Fibroblast of lung (primary cell): ENCODE data around the gene ZFYVE27. TPM values are rescaled to one million over a fixed set of nuclear protein-coding genes. Genes with fewer than 3 reads are reported as not detected.

ENCODE experiments used
- DNase-seq, 2 donors: peaks; one replicate each; pipeline versions ENCODE4 v3.0.0 to v3.0.0-alpha.2; 2010; ENCODE audit warnings: low read depth in 2 of 2
- H2AFZ ChIP-seq: 2 replicates; pipeline ENCODE4 v1.5.1; 2012; ENCODE audit warnings: low read length, control low read depth, inconsistent platforms
- H3K27ac ChIP-seq: 2 replicates; pipeline ENCODE4 v1.5.1; 2011; ENCODE audit warnings: low read length, control low read depth; ENCODE audit not compliant: insufficient read depth
- H3K27me3 ChIP-seq: 2 replicates; pipeline ENCODE4 v1.5.1; 2011; ENCODE audit warnings: mild to moderate bottlenecking, low read length; ENCODE audit not compliant: control insufficient read depth, insufficient read depth
- H3K36me3 ChIP-seq: 2 replicates; pipeline ENCODE4 v1.5.1; 2011; ENCODE audit warnings: low read length; ENCODE audit not compliant: control insufficient read depth, insufficient read depth
- H3K4me1 ChIP-seq: 2 replicates; pipeline ENCODE4 v1.5.1; 2011; ENCODE audit warnings: low read length; ENCODE audit not compliant: control insufficient read depth, insufficient read depth; ENCODE audit errors: extremely low read depth
- H3K4me2 ChIP-seq: 2 replicates; pipeline ENCODE4 v1.5.1; 2011; ENCODE audit warnings: low read length, control low read depth; ENCODE audit not compliant: insufficient read depth; ENCODE audit errors: extremely low read depth
- H3K4me3 ChIP-seq, 4 experiments: fragments of 200-600 bp in 1 of 4; sonication (generic) in 1 of 4; replicated peaks in 1 of 4; 2 replicates each; pipeline ENCODE4 v1.5.1; 2011 to 2016; ENCODE audit warnings: low read length in 4 of 4, low read depth in 3 of 4, mild to moderate bottlenecking in 3 of 4, control low read depth in 2 of 4, inconsistent platforms in 1 of 4, mixed read lengths in 1 of 4; ENCODE audit not compliant: insufficient read depth in 1 of 4; ENCODE audit errors: control extremely low read depth in 1 of 4
- H3K79me2 ChIP-seq: 2 replicates; pipeline ENCODE4 v1.5.1; 2012; ENCODE audit warnings: mild to moderate bottlenecking, low read length, inconsistent platforms; ENCODE audit not compliant: control insufficient read depth, insufficient read depth
- H3K9ac ChIP-seq: 2 replicates; pipeline ENCODE4 v1.5.1; 2011; ENCODE audit warnings: mild to moderate bottlenecking, low read length, control low read depth; ENCODE audit not compliant: insufficient read depth
- H3K9me3 ChIP-seq: 2 replicates; pipeline ENCODE4 v1.5.1; 2012; ENCODE audit warnings: low read depth, low read length; ENCODE audit not compliant: control insufficient read depth, insufficient read depth
- H4K20me1 ChIP-seq: 2 replicates; pipeline ENCODE4 v1.5.1; 2011; ENCODE audit warnings: low read length; ENCODE audit not compliant: control insufficient read depth, insufficient read depth; ENCODE audit errors: extremely low read depth
- EZH2 ChIP-seq: IDR thresholded peaks from 2 replicates; pipeline ENCODE4 v1.5.1; 2012; ENCODE audit warnings: low read length, control low read depth, mild to moderate bottlenecking; ENCODE audit errors: missing control alignments
- polyA plus RNA-seq, 2 donors: library from polyadenylated mRNA; depleted of rRNA in 1 of 2; stranded (reverse) in 1 of 2; unstranded in 1 of 2; fragments of >200 nt; gene quantifications; 2 replicates each; pipeline ENCODE4 v1.2.1, GENCODE V29; 2011 to 2012; ENCODE audit warnings: missing spikeins in 1 of 2
- total RNA-seq: library from RNA; depleted of rRNA; stranded (reverse); fragments of >200 nt; gene quantifications from 2 replicates; pipeline ENCODE4 v1.2.1, GENCODE V29; 2014
- TF ChIP-seq, protein P1 (sequence below), 2 donors: IDR thresholded peaks in 1 of 2; conservative IDR thresholded peaks in 1 of 2; 1 replicate in 1 of 2; 2 replicates in 1 of 2; pipeline ENCODE4 v1.5.1; 2011 to 2012; ENCODE audit warnings: low read length in 2 of 2, control low read depth in 1 of 2, inconsistent platforms in 1 of 2, low read depth in 1 of 2, mild to moderate bottlenecking in 1 of 2

The ZFYVE27 gene
- total and polyA plus RNA-seq, 2 donors (not counting 1 experiment from before 2014, with no cell fraction given): 8.3 to 22.1 TPM

DNA sequence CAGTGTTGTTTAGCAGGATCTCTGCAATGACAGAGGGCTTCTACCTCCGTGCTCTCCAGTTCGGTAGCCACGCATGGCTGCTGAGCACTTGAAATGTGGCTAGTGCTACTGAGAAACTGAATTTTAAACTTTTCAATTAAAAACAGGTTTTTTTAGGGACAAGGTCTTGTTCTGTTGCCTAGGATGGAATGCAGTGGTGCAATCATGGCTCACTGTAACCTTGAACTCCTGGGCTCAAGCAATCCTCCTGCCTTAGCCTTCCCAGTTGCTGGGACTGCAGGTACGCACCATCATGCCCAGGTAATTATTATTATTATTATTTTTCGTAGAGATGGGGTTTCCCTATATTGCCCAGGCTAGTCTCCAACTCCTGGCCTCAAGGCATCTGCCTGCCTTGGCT, 48.3 kb downstream of the ZFYVE27 start:
- Histone ChIP-seq H4K20me1 (no peaks in the 10 kb centered on the region), H3K79me2 (no peaks in the 10 kb centered on the region), H2AFZ (no peak overlapping the region), H3K9me3 (no peaks in the 10 kb centered on the region), H3K27ac (no peak overlapping the region), H3K4me1 (no peaks in the 10 kb centered on the region), H3K4me3 (no peak overlapping the region), H3K4me2 (no peak overlapping the region), H3K36me3 (no peaks in the 10 kb centered on the region), H3K27me3 (peaks cover 6% of the 10 kb centered on the region), H3K9ac (no peak overlapping the region)
- no peak for DNase-seq
- TF ChIP-seq, protein P1, sequence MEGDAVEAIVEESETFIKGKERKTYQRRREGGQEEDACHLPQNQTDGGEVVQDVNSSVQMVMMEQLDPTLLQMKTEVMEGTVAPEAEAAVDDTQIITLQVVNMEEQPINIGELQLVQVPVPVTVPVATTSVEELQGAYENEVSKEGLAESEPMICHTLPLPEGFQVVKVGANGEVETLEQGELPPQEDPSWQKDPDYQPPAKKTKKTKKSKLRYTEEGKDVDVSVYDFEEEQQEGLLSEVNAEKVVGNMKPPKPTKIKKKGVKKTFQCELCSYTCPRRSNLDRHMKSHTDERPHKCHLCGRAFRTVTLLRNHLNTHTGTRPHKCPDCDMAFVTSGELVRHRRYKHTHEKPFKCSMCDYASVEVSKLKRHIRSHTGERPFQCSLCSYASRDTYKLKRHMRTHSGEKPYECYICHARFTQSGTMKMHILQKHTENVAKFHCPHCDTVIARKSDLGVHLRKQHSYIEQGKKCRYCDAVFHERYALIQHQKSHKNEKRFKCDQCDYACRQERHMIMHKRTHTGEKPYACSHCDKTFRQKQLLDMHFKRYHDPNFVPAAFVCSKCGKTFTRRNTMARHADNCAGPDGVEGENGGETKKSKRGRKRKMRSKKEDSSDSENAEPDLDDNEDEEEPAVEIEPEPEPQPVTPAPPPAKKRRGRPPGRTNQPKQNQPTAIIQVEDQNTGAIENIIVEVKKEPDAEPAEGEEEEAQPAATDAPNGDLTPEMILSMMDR (conservative IDR thresholded peaks at IDR 0.05 in 1 of 2, IDR thresholded peaks at IDR 0.05 in 1 of 2; ENCODE audit: low read depth in 1 of 2, low read length in 2 of 2): no peak
- no peak for TF ChIP-seq EZH2

DNA sequence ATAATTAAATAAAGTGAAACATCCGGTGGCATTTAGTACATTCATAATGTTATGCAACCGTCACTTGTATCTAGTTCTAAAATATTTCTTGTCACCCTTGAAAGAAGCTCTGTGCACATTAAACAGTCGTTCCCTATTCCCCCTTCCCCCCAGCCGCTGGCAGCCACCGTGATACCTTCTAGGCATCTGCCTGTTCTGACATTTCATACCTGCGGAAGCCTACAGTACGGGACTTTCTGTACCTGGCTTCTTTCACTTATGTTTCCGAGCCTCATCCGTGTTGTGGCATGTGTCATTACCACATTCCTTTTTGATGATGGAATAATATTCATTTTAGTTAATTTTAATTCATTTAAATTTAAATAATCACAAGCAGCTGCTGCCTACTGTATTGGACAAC, 48.8 kb downstream of the ZFYVE27 start:
- H3K4me2 ChIP-seq: no peak overlapping the region

DNA sequence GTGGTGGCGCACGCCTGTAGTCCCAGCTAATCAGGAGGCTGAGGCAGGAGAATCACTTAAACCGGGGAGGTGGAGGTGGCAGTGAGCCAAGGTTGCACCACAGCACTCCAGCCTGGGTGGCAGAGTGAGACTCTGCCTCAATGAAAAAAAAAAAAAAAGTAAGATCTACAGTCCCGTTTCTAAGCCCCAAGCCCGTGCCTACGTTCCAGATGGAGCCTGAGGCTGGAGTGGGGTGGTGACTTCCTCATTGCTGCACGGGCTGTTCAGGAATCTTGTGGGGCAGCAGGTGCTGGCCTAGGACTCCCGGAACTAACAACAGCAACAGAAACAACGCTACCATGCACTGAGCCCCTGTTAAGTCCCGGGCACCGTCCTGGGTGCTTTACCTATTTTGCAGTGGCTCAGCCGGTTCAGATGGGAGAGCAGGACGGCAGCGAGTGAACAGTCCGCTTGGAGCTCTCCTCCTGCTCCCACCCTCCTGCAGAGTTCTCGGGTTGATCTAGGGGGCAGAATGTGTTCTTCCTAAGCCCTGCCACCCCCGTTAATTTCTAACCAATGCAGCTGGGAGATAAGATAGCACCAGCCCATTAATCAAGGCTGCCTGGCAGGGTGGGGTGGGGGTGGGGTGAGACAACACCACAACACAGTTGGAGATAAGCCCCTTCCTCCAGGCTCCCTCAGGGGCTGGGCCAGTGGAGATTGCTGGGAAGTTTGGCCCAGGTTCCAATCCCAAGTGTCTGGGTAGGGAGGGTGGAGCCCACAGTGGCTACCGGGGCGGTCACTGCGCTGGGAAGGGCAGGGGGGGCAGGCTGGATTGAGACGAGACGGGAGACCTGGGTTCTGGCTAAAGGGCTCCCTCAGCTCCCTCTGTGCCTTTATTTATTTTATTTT, 51.9 kb downstream of the ZFYVE27 start:
- peak in 1 of 2 donors; percentile 51 for DNase-seq
- Histone ChIP-seq H3K27ac (no peak overlapping the region), H3K36me3 (no peaks in the 10 kb centered on the region), H3K9me3 (no peaks in the 10 kb centered on the region), H3K79me2 (no peaks in the 10 kb centered on the region), H3K4me2 (no peak overlapping the region), H3K4me3 (no peak overlapping the region), H4K20me1 (no peaks in the 10 kb centered on the region), H3K4me1 (no peaks in the 10 kb centered on the region), H3K9ac (no peak overlapping the region), H2AFZ (no peak overlapping the region), H3K27me3 (peaks cover 4% of the 10 kb centered on the region)
- TF ChIP-seq EZH2: no peak
- TF ChIP-seq, protein P1 (conservative IDR thresholded peaks at IDR 0.05 in 1 of 2, IDR thresholded peaks at IDR 0.05 in 1 of 2; ENCODE audit: low read depth in 1 of 2, low read length in 2 of 2): no peak

More for the DNA sequence above, 48.8 kb downstream of the ZFYVE27 start:
- Histone ChIP-seq H3K4me1 (no peaks in the 10 kb centered on the region), H3K9me3 (no peaks in the 10 kb centered on the region), H3K27me3 (peaks cover 4% of the 10 kb centered on the region), H3K4me3 (no peak overlapping the region), H3K27ac (no peak overlapping the region), H3K9ac (no peak overlapping the region), H3K79me2 (no peaks in the 10 kb centered on the region), H2AFZ (no peak overlapping the region), H4K20me1 (no peaks in the 10 kb centered on the region), H3K36me3 (no peaks in the 10 kb centered on the region)
- DNase-seq: no peak
- no peak for TF ChIP-seq EZH2
- TF ChIP-seq, protein P1 (conservative IDR thresholded peaks at IDR 0.05 in 1 of 2, IDR thresholded peaks at IDR 0.05 in 1 of 2; ENCODE audit: low read depth in 1 of 2, low read length in 2 of 2): no peak
